Daoy (cell line): ENCODE results near the gene ZNF24. TPM values are rescaled to one million over a fixed set of nuclear protein-coding genes. Genes with fewer than 3 reads are reported as not detected.

Source experiments
- DNase-seq: peaks from one replicate; pipeline ENCODE4 v3.0.0-alpha.2; 2015; ENCODE audit warnings: low read depth
- total RNA-seq: library from RNA; depleted of rRNA; stranded (reverse); fragments of >200 nt; shearing (Covaris generic); gene quantifications from 2 replicates; pipeline ENCODE4 v1.2.3, GENCODE V29; 2014; rRNA removed

Gene ZNF24
- total RNA-seq, 1 experiment from 2014 or later, result 29.3 TPM

DNA sequence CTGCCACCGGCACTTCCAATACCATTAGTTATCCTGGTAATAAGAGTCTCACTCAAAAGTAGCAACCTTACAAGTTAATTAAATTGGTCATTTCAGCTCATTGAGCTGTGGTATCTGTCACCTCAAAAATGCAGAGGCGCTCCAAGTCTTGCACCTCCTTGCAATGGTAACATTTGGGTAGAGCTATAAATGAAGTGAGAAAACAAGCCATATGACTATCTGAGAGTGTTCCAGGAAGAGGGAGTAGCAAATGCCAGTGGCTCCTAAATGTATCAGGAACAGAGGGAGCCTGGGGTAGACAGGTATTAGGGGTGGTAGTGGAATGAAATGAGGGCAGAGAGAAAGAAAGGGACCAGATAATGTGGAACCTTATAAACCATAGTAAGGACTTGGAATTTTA, 48.2 kb downstream of the ZNF24 start:
- DNase-seq, result no peak

DNA sequence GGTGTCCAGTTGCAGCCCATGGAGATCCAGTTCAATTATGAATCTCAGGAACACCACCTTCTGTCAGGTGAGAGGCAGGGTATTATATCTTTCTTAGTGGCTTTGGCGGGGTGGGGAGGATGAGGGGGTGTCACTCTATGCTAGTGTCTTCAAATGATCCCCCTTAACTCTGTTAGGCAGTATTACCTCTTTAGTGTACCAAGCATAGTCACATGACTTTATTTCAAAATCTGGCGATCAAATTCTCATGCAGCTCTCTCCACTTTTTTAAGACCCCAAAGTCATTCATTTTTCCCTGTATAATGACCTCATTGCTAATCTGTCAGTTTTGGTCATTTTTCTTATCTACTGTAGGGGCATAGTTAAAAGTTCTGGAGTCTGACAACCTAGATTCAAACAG, 53.1 kb downstream of the ZNF24 start:
- no peak for DNase-seq

DNA sequence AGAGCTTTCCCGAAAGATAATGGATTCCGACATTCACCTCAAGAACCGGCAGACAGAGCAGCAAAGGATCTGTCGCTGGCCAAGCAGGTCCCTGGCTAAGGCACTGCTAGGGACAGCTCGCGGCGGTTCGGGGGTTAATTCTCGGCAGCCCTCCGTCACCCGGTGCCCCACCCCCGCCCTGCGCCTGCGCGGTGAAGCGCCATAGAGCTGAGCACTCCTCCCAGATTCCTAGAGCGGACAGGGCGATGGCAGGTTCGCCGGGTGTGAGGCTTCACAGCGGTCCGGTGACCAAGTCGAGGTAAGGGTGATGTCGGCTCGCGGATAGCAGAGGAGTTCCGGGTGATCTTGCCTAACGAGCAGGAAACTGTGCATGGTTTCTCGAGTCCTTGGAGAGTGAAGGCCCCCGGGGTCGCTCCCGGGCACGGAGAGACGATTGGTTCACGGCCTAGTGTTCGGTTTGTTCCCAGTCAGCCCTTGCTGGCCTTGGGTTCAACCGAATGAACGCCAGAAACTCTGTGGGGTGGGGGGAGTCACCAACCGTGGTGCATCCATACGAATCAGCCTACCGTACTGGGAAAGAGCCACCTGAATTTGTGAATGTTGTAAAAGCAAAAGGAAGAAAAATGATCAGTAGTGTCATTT, 54.0 kb downstream of the ZNF24 start, which contains the start of gene ZSCAN30:
ZSCAN30 (minus strand) TSS at position 136 of the 642 bp plus-strand sequence. CDS start 25,877 bp downstream, outside the sequence.
- peak; percentile 95 for DNase-seq

DNA sequence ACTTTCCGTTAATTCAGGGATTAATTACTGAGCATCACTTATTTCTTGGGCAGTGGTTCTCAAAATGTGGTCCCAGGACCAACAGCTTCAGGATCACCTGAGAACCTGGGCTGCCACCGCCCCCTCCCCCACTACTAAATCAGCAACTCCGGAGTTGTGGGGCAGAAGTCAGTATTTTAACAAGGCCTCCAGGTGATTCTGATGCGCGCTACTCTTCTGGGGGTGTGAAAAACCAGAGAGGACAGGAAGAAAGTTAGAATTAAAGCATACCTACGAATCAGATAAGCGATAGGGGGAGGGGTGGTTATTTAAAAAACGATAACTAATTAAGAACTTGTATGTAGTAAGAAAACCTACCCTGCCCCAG, 54.5 kb downstream of the ZNF24 start:
- DNase-seq, result no peak

DNA sequence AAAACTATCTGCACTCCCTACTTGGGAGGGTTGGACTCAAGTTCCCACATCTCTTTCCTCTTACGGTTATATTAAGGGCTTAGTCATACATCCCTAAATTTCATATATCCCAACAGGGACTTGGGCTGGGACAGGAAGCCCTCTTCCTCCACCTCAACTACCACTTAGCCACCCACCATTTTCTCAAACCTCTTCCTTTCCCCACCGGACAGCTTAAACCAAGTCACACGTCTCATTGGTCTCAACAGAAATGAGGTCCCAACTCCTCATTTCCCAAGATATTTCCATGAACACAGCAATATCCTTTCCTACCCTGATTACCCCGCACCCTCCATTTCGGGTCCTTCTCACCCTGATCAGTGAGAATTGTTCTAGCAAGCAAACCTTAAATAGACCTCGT, 54.9 kb downstream of the ZNF24 start:
- DNase-seq, result no peak

DNA sequence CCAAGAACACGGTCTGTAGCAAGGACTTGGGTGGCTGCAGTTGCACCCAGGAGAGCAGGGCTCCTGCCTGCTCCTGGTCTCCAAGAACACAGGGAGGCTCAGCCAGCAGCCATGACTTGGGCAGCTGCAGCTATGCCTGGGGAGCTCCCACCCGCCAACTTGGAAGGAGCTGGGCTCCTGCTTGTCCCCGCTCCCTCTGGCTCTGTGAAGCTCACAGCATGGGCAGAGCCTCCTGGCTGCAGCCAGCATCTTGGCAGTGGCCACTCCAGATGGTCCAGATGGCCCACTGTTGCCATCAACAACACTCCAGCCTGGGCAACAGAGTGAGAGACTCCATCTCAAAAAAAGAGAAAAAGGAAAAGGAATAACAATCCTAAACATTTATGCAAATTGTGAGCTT, 59.4 kb downstream of the ZNF24 start:
- no peak for DNase-seq

DNA sequence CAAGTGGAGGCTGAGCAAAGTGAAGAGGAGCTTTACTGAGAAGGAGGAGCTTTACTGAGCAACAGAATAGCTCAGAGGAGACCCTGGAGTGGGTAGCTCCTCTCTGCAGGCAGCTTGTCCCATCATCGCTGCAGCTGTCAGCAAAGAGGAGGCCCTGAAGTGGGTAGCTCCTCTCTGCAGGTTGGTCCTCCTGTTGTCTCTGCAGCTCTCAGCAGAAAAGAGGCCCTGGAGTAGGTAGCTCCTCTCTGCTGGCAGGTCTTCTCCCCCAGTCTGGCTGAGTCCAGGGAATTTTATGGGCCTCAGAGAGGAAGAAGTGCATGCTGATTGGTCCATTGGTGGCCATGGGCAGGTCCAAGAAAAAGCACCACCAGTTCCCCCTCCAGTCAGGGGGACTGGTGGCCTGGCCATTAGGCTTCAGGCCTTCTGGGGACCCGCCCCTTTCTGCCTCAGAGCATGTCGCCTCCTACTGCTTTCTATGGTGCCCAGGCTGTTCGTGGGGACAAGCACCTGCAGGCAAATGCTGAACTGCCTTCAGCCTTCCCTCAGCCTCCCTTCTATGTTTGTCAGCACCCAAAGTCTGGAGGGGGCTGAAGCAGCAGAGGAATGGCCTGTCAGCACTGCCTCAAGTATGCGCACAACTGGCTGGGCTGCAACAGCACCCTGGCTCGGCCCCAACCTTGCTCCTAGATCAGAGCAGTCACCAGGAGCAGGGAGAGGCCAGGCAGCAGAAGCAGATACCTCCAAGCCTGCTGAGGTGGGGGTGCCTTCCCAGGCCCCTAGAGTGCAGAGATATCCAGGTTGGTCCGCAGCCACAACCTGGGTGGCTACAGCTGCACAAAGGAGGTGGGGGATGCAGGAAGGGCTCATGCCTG, 60.1 kb downstream of the ZNF24 start:
- DNase-seq, result no peak

DNA sequence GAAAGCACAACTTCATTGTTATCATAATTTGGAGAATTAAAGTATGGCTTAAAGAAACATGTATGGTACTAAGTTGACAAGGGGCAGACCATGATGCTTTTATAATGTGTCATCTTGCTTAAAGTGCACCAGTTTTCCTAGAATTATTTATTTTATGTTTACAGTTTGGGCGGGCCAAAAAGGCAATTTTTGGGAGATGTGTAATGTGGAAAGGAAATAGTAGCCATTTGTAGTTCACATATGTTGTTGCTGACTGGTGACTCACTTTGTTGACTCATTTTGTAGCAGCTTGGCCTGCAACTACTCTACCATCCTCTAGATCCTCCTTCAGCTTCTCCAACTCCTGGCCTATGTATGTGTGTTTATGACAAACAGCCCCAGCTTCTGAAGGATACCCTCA, 61.9 kb downstream of the ZNF24 start:
- peak; percentile 27 for DNase-seq

Other genes starting within 250 kb of the ZNF24 start
- gene ZNF397, start 103.4 kb downstream of the ZNF24 start, total RNA-seq, result 6.9 and 9.5 TPM in 2 replicates
- 2.3 and 5.3 TPM in 2 replicates for gene ZSCAN30, start 54.2 kb downstream of the ZNF24 start, total RNA-seq
- gene ZNF396, start 32.9 kb upstream of the ZNF24 start, total RNA-seq, result 0.74 and 5.4 TPM in 2 replicates
- gene INO80C, start 153.5 kb upstream of the ZNF24 start, total RNA-seq, result 3.9 and 5.2 TPM in 2 replicates
- 65.4 and 95.4 TPM in 2 replicates for gene GALNT1, start 237.3 kb upstream of the ZNF24 start, total RNA-seq